ENCODE measurements around the gene TXNDC8. TPM values are rescaled to one million over a fixed set of nuclear protein-coding genes. Genes with fewer than 3 reads are reported as not detected.

The TXNDC8 gene
- total RNA-seq, 1 donor from 2014 or later = not detected

DNA sequence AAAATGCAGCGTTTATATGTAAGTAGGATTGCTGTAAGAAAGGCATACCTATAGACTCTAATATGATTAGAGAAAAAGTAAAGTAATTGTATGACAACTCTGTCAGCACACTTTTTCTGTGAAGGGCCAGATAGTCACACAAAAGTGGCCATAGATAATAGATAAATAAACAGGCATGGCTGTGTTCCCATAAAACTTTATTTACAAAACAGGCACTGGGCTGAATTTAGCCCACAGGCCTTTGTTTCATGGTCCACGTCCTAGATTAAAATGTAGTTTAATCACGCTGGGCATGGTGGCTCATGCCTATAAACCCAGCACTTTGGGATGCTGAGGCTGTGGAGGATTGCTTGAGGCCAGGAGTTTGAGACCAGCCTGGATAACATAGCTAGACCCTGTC, 8.7 kb upstream of the TXNDC8 start:
- TF ChIP-seq, protein P1, sequence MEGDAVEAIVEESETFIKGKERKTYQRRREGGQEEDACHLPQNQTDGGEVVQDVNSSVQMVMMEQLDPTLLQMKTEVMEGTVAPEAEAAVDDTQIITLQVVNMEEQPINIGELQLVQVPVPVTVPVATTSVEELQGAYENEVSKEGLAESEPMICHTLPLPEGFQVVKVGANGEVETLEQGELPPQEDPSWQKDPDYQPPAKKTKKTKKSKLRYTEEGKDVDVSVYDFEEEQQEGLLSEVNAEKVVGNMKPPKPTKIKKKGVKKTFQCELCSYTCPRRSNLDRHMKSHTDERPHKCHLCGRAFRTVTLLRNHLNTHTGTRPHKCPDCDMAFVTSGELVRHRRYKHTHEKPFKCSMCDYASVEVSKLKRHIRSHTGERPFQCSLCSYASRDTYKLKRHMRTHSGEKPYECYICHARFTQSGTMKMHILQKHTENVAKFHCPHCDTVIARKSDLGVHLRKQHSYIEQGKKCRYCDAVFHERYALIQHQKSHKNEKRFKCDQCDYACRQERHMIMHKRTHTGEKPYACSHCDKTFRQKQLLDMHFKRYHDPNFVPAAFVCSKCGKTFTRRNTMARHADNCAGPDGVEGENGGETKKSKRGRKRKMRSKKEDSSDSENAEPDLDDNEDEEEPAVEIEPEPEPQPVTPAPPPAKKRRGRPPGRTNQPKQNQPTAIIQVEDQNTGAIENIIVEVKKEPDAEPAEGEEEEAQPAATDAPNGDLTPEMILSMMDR (IDR thresholded peaks at IDR 0.05) = no peak
- H3K27ac Mint-ChIP-seq = no peak overlapping the region
- POLR2A ChIA-PET = no interaction called here
- H3K9me3 Mint-ChIP-seq = no peaks in the 10 kb centered on the region
- intact Hi-C loops (cut with micrococcal nuclease) = no loop called here
- no peak overlapping the region for H3K4me3 Mint-ChIP-seq
- ATAC-seq (ENCODE audit: low read depth) (no peak), DNase-seq (no peak)
- no peaks in the 10 kb centered on the region for H3K36me3 Mint-ChIP-seq (ENCODE audit: low read depth)
- peaks cover 3% of the 10 kb centered on the region for H3K27me3 Mint-ChIP-seq
- H3K4me1 Mint-ChIP-seq = no peaks in the 10 kb centered on the region
- CTCF ChIA-PET = no interaction called here

DNA sequence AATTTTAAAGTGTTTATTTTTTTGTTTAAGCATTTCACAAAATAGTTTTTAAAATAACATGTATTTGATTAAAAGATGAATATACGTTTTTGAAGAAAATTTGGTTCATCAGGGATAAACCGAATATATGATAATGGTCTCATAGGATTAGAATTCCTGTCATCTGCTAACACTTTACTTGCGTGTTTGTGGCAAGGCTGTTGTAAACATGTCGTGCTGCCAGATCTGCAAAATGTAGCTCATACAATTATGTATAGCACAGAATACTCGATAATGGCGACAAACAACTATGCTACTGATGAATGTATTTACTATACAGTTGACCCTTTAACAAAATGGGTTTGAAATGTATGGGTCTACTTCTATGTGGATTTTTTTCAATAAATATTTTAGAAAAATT, 7.2 kb upstream of the TXNDC8 start:
- TF ChIP-seq, protein P1 (IDR thresholded peaks at IDR 0.05) = no peak
- Mint-ChIP-seq H3K36me3 (ENCODE audit: low read depth) (no peaks in the 10 kb centered on the region), H3K27ac (no peak overlapping the region), H3K27me3 (peaks cover 7% of the 10 kb centered on the region), H3K4me1 (no peaks in the 10 kb centered on the region), H3K4me3 (no peak overlapping the region), H3K9me3 (no peaks in the 10 kb centered on the region)
- ChIA-PET POLR2A (no interaction called here), CTCF (no interaction called here)
- intact Hi-C loops (cut with micrococcal nuclease) = no loop called here
- ATAC-seq (ENCODE audit: low read depth) (no peak), DNase-seq (no peak)

DNA sequence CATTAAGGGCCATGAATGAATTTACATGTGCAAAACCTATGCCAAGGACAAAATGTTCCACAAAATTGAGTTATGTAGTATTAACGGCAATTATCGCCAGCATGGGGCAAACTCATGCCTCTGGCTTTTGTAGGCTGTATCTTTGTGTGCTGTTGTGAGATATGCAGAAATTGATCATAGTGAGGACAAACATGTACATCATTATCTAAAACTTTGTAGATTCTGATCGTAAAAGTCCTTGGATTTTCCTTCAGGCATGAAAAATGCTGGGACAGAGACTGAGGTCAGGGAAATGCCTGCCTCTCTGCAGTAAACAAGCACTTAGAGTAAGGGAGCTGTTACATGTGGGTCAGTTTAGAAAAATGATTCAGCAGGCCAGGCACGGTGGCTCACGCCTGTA, 5.9 kb upstream of the TXNDC8 start:
- ChIA-PET POLR2A (no interaction called here), CTCF (no interaction called here)
- Mint-ChIP-seq H3K27me3 (peaks cover 7% of the 10 kb centered on the region), H3K4me3 (no peak overlapping the region), H3K4me1 (no peaks in the 10 kb centered on the region), H3K27ac (no peak overlapping the region), H3K36me3 (ENCODE audit: low read depth) (no peaks in the 10 kb centered on the region), H3K9me3 (no peaks in the 10 kb centered on the region)
- intact Hi-C loops (cut with micrococcal nuclease) = no loop called here
- TF ChIP-seq, protein P1 (IDR thresholded peaks at IDR 0.05) = no peak
- no peak for DNase-seq
- no peak for ATAC-seq (ENCODE audit: low read depth)

DNA sequence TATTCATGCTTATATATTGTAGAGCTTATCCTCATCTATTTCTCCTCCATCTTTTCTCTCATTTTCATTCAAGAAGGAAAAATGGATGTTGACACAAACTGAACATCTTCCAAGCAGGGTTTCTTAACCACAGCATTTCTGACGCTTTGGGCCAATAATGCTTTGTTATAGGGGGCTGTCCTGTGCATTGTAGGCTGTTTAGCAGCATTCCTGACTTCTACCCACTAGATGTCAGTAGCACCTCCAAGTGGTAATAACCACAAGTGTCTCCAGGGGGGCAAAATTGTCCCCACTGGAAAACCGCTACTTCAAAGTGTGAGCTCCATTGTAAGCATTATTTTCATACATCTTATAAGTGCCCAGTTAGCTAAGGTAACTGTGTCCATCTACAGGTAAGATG, 2.6 kb upstream of the TXNDC8 start:
- DNase-seq (no peak), ATAC-seq (ENCODE audit: low read depth) (no peak)
- POLR2A ChIA-PET = no interaction called here
- H3K4me3 Mint-ChIP-seq = no peak overlapping the region
- H3K4me1 Mint-ChIP-seq = no peaks in the 10 kb centered on the region
- TF ChIP-seq, protein P1 (IDR thresholded peaks at IDR 0.05) = no peak
- H3K9me3 Mint-ChIP-seq = no peaks in the 10 kb centered on the region
- CTCF ChIA-PET = no interaction called here
- H3K27ac Mint-ChIP-seq = no peak overlapping the region
- intact Hi-C loops (cut with micrococcal nuclease) = no loop called here
- no peaks in the 10 kb centered on the region for H3K36me3 Mint-ChIP-seq (ENCODE audit: low read depth)
- H3K27me3 Mint-ChIP-seq = peaks cover 9% of the 10 kb centered on the region

DNA sequence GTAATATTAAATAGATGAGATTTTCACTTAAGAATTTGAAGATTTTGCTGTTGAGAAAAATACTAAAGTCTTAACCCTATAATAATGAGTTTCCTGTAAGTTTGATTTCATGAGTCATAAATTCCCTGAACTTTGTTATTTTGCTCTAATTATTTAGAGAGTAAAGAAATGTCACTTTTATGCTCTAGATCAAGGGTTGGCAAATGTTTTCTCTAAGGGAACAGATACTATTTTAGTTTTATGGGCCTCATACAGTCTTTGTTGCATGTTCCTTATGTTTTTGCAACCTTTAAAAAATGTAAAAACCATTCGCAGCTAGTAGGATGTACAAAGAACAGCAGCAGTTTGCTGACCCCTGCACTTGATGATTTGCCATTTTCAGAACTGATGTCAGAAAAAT, 480 bp upstream of the TXNDC8 start:
- Mint-ChIP-seq H3K4me1 (peaks cover 8% of the 10 kb centered on the region), H3K36me3 (ENCODE audit: low read depth) (no peaks in the 10 kb centered on the region), H3K27ac (no peak overlapping the region), H3K27me3 (peaks cover 9% of the 10 kb centered on the region), H3K9me3 (no peaks in the 10 kb centered on the region), H3K4me3 (no peak overlapping the region)
- ATAC-seq (ENCODE audit: low read depth) (no peak), DNase-seq (no peak)
- TF ChIP-seq, protein P1 (IDR thresholded peaks at IDR 0.05) = no peak
- ChIA-PET CTCF (no interaction called here), POLR2A (no interaction called here)
- intact Hi-C loops (cut with micrococcal nuclease) = no loop called here

All from activated B cell treated with CpG ODN at 0.5 μM for 24 hours (primary cell).